HepG2 (cell line): ENCODE measurements around the gene GRB2. TPM values are rescaled to one million over a fixed set of nuclear protein-coding genes. Genes with fewer than 3 reads are reported as not detected.

Experiments used
- GZF1 ChIP-seq: sonication (generic); formaldehyde crosslinking; IDR thresholded peaks from 2 replicates; pipeline ENCODE4 v1.5.1; 2020; ENCODE audit warnings: mild to moderate bottlenecking, missing genetic modification reagents
- IKZF1 ChIP-seq: fragments of 450-650 bp; IDR thresholded peaks from 2 replicates; pipeline ENCODE4 v1.7.1; 2016
- NBN ChIP-seq: fragments of 450-650 bp; conservative IDR thresholded peaks from 2 replicates; pipeline ENCODE4 v1.6.1; 2017
- PRPF4 ChIP-seq: fragments of 200-400 bp; formaldehyde crosslinking; IDR thresholded peaks from 2 replicates; pipeline ENCODE4 v1.6.1; 2016; ENCODE audit warnings: low read length, low read depth; ENCODE audit not compliant: poor library complexity, severe bottlenecking
- SKIL ChIP-seq: sonication (generic); formaldehyde crosslinking; IDR thresholded peaks from 2 replicates; pipeline ENCODE4 v1.8.0; 2022; ENCODE audit warnings: missing genetic modification reagents, mild to moderate bottlenecking, moderate library complexity, borderline replicate concordance
- SP1 ChIP-seq, 2 experiments: fragments of 450-650 bp in 1 of 2; sonication (generic) in 1 of 2; formaldehyde crosslinking in 1 of 2; IDR thresholded peaks; 2 replicates each; pipeline versions ENCODE4 v1.4.0 to v1.6.1; 2016 to 2020; ENCODE audit warnings: missing genetic modification reagents in 1 of 2
- TCF12 ChIP-seq, 2 experiments: fragments of 450-650 bp in 1 of 2; sonication (generic) in 1 of 2; formaldehyde crosslinking in 1 of 2; IDR thresholded peaks; 2 replicates each; pipeline versions ENCODE4 v1.6.1 to v1.8.0; 2017 to 2022; ENCODE audit warnings: antibody characterized with exemption in 1 of 2, mild to moderate bottlenecking in 1 of 2, missing genetic modification reagents in 1 of 2, moderate library complexity in 1 of 2
- TOE1 ChIP-seq: sonication (generic); formaldehyde crosslinking; IDR thresholded peaks from 2 replicates; pipeline ENCODE4 v1.4.0; 2020; ENCODE audit warnings: mild to moderate bottlenecking, missing genetic modification reagents
- U2AF2 ChIP-seq: fragments of 200-400 bp; formaldehyde crosslinking; IDR thresholded peaks from 2 replicates; pipeline ENCODE4 v1.6.1; 2017; ENCODE audit warnings: low read depth, mild to moderate bottlenecking, low read length
- ZBTB25 ChIP-seq: IDR thresholded peaks from 2 replicates; pipeline ENCODE4 v1.6.1; 2018; ENCODE audit warnings: missing genetic modification reagents
- ZNF607 ChIP-seq: sonication (generic); formaldehyde crosslinking; IDR thresholded peaks from 2 replicates; pipeline ENCODE4 v1.5.1; 2020; ENCODE audit warnings: missing genetic modification reagents, mild to moderate bottlenecking, borderline replicate concordance
- ZNF768 ChIP-seq: sonication (generic); formaldehyde crosslinking; IDR thresholded peaks from 2 replicates; pipeline ENCODE4 v1.4.0; 2020; ENCODE audit warnings: missing genetic modification reagents
- ZNF850 ChIP-seq: sonication (generic); formaldehyde crosslinking; conservative IDR thresholded peaks from 2 replicates; pipeline ENCODE4 v1.9.0; 2021; ENCODE audit warnings: mild to moderate bottlenecking, missing genetic modification reagents
- ZSCAN20 ChIP-seq: sonication (generic); formaldehyde crosslinking; IDR thresholded peaks from 2 replicates; pipeline ENCODE4 v1.4.0; 2020; ENCODE audit warnings: missing genetic modification reagents, mild to moderate bottlenecking, borderline replicate concordance
- polyA plus RNA-seq, 8 experiments: library from polyadenylated mRNA; depleted of rRNA in 3 of 8; stranded (reverse) in 7 of 8; unstranded in 1 of 8; fragments of >200 nt; fragmentation: Illumina TruSeq in 4 of 8; extraction: Trizol in 4 of 8; gene quantifications; 2 replicates each; pipeline versions ENCODE4 v1.2.1 to v1.2.3, GENCODE V29; 2011 to 2016; ENCODE audit warnings: low read depth in 4 of 8, missing spikeins in 1 of 8, mixed read lengths in 1 of 8; ENCODE audit not compliant: insufficient read depth in 1 of 8
- total RNA-seq, 5 experiments: library from RNA; depleted of rRNA; stranded (reverse); fragments of >200 nt; fragmentation: Illumina TruSeq; extraction: Trizol; gene quantifications; 2 replicates each; pipeline ENCODE4 v1.2.3, GENCODE V29; 2016; ENCODE audit warnings: low read depth in 1 of 5
- TF ChIP-seq, protein P1 (sequence below): sonication (generic); formaldehyde crosslinking; IDR thresholded peaks from 2 replicates; pipeline ENCODE4 v1.4.0; 2020; ENCODE audit warnings: missing genetic modification reagents
- TF ChIP-seq, protein P2 (sequence below): sonication (generic); formaldehyde crosslinking; IDR thresholded peaks from 2 replicates; pipeline ENCODE4 v1.9.0; 2021; ENCODE audit warnings: missing genetic modification reagents, borderline replicate concordance
- TF ChIP-seq, protein P3 (sequence below): sonication (generic); formaldehyde crosslinking; IDR thresholded peaks from 2 replicates; pipeline ENCODE4 v1.4.0; 2020; ENCODE audit warnings: missing genetic modification reagents

GRB2 gene
- total and polyA plus RNA-seq, 2 of the 13 experiments (the other 11 are each of a cell fraction or from before 2014, with no cell fraction given) = 84.6 to 92.3 TPM

DNA sequence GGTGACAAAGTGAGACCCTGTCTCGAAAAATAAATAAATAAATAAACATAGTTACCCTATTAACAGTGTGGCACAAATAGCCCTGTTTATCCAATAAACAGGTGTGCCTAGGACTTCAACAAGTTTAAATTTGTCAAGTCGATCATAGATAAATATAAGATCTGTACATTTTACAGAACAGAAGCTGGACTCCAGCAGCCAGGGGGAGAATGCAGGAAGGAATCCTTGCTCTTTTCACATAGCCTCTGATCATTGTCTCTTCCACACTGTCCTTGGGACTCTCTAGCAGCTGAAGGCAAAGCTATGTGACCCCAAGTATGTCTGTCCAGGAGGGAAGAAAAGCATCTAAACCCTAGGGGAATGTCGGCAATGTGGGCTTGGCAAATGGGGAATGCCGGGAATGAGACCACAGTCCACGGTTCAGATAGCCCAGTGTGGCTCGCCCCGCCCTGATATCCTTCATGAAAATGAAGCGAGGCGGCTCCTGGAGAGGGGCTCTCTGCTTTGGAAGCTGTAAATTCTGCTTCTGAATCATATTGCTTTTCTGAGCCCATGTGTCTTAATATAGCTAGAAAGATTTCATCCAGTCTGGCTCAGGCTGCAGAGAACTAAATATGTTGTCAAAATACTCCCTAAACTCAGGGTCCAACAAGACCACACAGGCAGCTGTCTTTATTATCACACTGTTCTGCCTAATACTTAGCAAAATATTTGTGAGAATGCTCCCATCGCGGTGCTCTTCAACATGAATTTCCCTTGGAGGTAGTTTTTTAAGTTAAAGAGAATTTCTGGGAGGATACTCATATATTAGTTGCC lies 24.9 kb upstream of the GRB2 start (continued):
- TF ChIP-seq SKIL (CRISPR knock-in tag) = no peak
- TF ChIP-seq, protein P1, sequence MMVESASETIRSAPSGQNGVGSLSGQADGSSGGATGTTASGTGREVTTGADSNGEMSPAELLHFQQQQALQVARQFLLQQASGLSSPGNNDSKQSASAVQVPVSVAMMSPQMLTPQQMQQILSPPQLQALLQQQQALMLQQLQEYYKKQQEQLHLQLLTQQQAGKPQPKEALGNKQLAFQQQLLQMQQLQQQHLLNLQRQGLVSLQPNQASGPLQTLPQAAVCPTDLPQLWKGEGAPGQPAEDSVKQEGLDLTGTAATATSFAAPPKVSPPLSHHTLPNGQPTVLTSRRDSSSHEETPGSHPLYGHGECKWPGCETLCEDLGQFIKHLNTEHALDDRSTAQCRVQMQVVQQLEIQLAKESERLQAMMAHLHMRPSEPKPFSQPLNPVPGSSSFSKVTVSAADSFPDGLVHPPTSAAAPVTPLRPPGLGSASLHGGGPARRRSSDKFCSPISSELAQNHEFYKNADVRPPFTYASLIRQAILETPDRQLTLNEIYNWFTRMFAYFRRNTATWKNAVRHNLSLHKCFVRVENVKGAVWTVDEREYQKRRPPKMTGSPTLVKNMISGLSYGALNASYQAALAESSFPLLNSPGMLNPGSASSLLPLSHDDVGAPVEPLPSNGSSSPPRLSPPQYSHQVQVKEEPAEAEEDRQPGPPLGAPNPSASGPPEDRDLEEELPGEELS (CRISPR knock-in tag) = peak; percentile 73; the same call in 1 of the 2 replicates
- TF ChIP-seq ZNF607 = no peak; the same call in 1 of the 2 replicates
- TF ChIP-seq SP1 (IDR thresholded peaks at IDR 0.05) = no peak
- TF ChIP-seq SP1 (CRISPR knock-in tag; IDR thresholded peaks at IDR 0.05) = peak; percentile 33; the same call in 1 of the 2 replicates
- no peak for TF ChIP-seq GZF1 (CRISPR knock-in tag)
- TF ChIP-seq U2AF2 = no peak
- TF ChIP-seq, protein P2, sequence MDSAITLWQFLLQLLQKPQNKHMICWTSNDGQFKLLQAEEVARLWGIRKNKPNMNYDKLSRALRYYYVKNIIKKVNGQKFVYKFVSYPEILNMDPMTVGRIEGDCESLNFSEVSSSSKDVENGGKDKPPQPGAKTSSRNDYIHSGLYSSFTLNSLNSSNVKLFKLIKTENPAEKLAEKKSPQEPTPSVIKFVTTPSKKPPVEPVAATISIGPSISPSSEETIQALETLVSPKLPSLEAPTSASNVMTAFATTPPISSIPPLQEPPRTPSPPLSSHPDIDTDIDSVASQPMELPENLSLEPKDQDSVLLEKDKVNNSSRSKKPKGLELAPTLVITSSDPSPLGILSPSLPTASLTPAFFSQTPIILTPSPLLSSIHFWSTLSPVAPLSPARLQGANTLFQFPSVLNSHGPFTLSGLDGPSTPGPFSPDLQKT (CRISPR knock-in tag) = no peak
- TF ChIP-seq IKZF1 = no peak
- TF ChIP-seq ZBTB25 (CRISPR knock-in tag) = no peak
- TF ChIP-seq ZNF850 (CRISPR knock-in tag) = no peak
- TF ChIP-seq TCF12 (IDR thresholded peaks at IDR 0.05) = no peak
- TF ChIP-seq TCF12 (CRISPR knock-in tag; IDR thresholded peaks at IDR 0.05) = no peak
- no peak for TF ChIP-seq NBN
- TF ChIP-seq ZSCAN20 (CRISPR knock-in tag) = no peak
- no peak for TF ChIP-seq ZNF768 (CRISPR knock-in tag)
- no peak for TF ChIP-seq TOE1
- TF ChIP-seq, protein P3, sequence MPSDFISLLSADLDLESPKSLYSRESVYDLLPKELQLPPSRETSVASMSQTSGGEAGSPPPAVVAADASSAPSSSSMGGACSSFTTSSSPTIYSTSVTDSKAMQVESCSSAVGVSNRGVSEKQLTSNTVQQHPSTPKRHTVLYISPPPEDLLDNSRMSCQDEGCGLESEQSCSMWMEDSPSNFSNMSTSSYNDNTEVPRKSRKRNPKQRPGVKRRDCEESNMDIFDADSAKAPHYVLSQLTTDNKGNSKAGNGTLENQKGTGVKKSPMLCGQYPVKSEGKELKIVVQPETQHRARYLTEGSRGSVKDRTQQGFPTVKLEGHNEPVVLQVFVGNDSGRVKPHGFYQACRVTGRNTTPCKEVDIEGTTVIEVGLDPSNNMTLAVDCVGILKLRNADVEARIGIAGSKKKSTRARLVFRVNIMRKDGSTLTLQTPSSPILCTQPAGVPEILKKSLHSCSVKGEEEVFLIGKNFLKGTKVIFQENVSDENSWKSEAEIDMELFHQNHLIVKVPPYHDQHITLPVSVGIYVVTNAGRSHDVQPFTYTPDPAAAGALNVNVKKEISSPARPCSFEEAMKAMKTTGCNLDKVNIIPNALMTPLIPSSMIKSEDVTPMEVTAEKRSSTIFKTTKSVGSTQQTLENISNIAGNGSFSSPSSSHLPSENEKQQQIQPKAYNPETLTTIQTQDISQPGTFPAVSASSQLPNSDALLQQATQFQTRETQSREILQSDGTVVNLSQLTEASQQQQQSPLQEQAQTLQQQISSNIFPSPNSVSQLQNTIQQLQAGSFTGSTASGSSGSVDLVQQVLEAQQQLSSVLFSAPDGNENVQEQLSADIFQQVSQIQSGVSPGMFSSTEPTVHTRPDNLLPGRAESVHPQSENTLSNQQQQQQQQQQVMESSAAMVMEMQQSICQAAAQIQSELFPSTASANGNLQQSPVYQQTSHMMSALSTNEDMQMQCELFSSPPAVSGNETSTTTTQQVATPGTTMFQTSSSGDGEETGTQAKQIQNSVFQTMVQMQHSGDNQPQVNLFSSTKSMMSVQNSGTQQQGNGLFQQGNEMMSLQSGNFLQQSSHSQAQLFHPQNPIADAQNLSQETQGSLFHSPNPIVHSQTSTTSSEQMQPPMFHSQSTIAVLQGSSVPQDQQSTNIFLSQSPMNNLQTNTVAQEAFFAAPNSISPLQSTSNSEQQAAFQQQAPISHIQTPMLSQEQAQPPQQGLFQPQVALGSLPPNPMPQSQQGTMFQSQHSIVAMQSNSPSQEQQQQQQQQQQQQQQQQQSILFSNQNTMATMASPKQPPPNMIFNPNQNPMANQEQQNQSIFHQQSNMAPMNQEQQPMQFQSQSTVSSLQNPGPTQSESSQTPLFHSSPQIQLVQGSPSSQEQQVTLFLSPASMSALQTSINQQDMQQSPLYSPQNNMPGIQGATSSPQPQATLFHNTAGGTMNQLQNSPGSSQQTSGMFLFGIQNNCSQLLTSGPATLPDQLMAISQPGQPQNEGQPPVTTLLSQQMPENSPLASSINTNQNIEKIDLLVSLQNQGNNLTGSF (CRISPR knock-in tag) = no peak
- TF ChIP-seq PRPF4 = no peak
